ENCODE data around the gene KRIT1. TPM values are rescaled to one million over a fixed set of nuclear protein-coding genes. Genes with fewer than 3 reads are reported as not detected.
A peak's percentile ranks its signal among the peaks of the same experiment; 100 is the strongest.
"Not testable (repeated sequence)": the region's sequence is repeated elsewhere in the genome, so short reads cannot be mapped to it uniquely, and the experiment has no call there.

The KRIT1 gene
- total and polyA plus RNA-seq, 10 donors, result 13.7 to 131 (median 58.0) TPM

DNA sequence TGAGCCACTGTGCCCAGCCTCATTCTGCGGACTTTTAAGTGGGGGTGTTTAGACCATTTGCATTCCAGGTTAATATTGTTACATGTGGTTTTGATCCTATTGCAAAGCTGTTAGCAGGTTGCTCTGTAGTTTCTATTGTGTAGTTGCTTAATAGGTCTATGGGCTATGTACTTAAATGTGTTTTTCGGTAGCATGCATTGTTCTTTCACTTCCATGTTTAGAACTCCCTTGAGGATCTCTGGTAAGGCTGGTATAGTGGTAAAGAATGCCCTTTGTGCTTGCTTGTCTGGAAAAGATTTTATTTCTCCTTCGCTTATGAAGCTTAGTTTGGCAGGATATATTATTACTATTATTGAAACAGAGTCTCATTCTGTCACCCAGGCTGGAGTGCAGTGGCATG is 53.4 kb downstream of the KRIT1 start:
- H3K27ac ChIP-seq, result no peak overlapping the region
- no peaks in the 10 kb centered on the region for H3K4me1 ChIP-seq
- no peak for DNase-seq
- H3K9me3 ChIP-seq, result peaks cover 0 to 57% (median 45%) of the 10 kb centered on the region in 8 donors
- no peaks in the 10 kb centered on the region for H3K27me3 ChIP-seq (replicated peaks in 1 of 7)
- no peak overlapping the region for H3K4me3 ChIP-seq
- intact Hi-C loops (cut with DNase I; ENCODE audit: low total_unique reads), result no loop called here
- 85 to 90% (median 88%) methylated on average over 3 of the region's 3 CpGs for WGBS, 5 donors
- TF ChIP-seq POLR2AphosphoS5 (IDR thresholded peaks at IDR 0.05), result no peak
- no peak for TF ChIP-seq POLR2A (IDR thresholded peaks at IDR 0.05)
- TF ChIP-seq, protein P1, sequence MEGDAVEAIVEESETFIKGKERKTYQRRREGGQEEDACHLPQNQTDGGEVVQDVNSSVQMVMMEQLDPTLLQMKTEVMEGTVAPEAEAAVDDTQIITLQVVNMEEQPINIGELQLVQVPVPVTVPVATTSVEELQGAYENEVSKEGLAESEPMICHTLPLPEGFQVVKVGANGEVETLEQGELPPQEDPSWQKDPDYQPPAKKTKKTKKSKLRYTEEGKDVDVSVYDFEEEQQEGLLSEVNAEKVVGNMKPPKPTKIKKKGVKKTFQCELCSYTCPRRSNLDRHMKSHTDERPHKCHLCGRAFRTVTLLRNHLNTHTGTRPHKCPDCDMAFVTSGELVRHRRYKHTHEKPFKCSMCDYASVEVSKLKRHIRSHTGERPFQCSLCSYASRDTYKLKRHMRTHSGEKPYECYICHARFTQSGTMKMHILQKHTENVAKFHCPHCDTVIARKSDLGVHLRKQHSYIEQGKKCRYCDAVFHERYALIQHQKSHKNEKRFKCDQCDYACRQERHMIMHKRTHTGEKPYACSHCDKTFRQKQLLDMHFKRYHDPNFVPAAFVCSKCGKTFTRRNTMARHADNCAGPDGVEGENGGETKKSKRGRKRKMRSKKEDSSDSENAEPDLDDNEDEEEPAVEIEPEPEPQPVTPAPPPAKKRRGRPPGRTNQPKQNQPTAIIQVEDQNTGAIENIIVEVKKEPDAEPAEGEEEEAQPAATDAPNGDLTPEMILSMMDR (IDR thresholded peaks at IDR 0.05 in 8 of 11, conservative IDR thresholded peaks at IDR 0.05 in 3 of 11), result no peak
- H3K36me3 ChIP-seq, result peaks cover 0 to 35% (median 0%) of the 10 kb centered on the region in 6 donors

DNA sequence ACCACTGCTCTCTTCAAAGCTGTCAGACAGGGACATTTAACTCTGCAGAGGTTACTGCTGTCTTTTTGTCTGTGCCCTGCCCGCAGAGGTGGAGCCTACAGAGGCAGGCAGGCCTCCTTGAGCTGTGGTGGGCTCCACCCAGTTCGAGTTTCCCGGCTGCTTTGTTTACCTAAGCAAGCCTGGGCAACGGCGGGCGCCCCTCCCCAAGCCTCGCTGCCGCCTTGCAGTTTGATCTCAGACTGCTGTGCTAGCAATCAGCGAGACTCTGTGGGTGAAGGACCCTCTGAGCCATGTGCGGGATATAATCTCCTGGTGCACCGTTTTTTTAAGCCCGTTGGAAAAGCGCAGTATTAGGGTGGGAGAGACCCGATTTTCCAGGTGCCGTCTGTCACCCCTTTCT is 56.5 kb downstream of the KRIT1 start:
- H3K27me3 ChIP-seq (replicated peaks in 1 of 7); DNase-seq; H3K4me1 ChIP-seq; H3K27ac ChIP-seq; intact Hi-C loops (cut with DNase I; ENCODE audit: low total_unique reads); H3K4me3 ChIP-seq; H3K36me3 ChIP-seq: not testable (repeated sequence)
- 92 to 99% (median 95%) methylated on average over 14 to 15 of the region's 15 CpGs for WGBS, 5 donors
- H3K9me3 ChIP-seq, result peaks cover 0 to 64% (median 53%) of the 10 kb centered on the region in 8 donors

GRCh38 chr7:92184294-92184693 is 61.4 kb downstream of the KRIT1 start:
- H3K27me3 ChIP-seq (replicated peaks in 1 of 7); H3K4me3 ChIP-seq; H3K36me3 ChIP-seq; H3K4me1 ChIP-seq; DNase-seq; intact Hi-C loops (cut with DNase I; ENCODE audit: low total_unique reads); H3K27ac ChIP-seq: not testable (repeated sequence)
- H3K9me3 ChIP-seq, result peaks cover 0 to 40% (median 27%) of the 10 kb centered on the region in 8 donors
- 80 to 100% (median 89%) methylated on average over 1 of the region's 1 CpG for WGBS, 5 donors

GRCh38 chr7:92178928-92179924 is 66.5 kb downstream of the KRIT1 start, which contains the start of gene LRRD1:
Gene LRRD1, minus strand, starts transcription at chr7:92179142. Its CDS starts 13,940 bp downstream, at chr7:92165202.
- peak within 1 kb of the TSS; percentile 73 to 87 (median 80) for H3K27ac ChIP-seq
- TF ChIP-seq POLR2A (IDR thresholded peaks at IDR 0.05) (peak in 1 of 3 donors; percentile 13), POLR2AphosphoS5 (IDR thresholded peaks at IDR 0.05) (peak; percentile 78 to 90 (median 88))
- TF ChIP-seq, protein P1 (IDR thresholded peaks at IDR 0.05 in 8 of 11, conservative IDR thresholded peaks at IDR 0.05 in 3 of 11), result peak; percentile 75 to 99 (median 97)
- peaks cover 0 to 19% (median 13%) of the 10 kb centered on the region in 6 donors for H3K4me1 ChIP-seq
- WGBS, 5 donors, result 6 to 16% (median 8%) methylated on average over 40 to 60 of the region's 60 CpGs
- H3K9me3 ChIP-seq, result peaks cover 0 to 16% (median 3%) of the 10 kb centered on the region in 8 donors
- H3K4me3 ChIP-seq, result peak within 1 kb of the TSS; percentile 35 to 72 (median 42)
- intact Hi-C loops (cut with DNase I; ENCODE audit: low total_unique reads), result no loop called here
- H3K27me3 ChIP-seq (replicated peaks in 1 of 7), result peaks cover 0 to 7% (median 0%) of the 10 kb centered on the region in 7 donors
- peak; percentile 97 for DNase-seq
- no peaks in the 10 kb centered on the region for H3K36me3 ChIP-seq

GRCh38 chr7:92177362-92177761 is 68.4 kb downstream of the KRIT1 start:
- Histone ChIP-seq H3K36me3 (no peaks in the 10 kb centered on the region), H3K27me3 (replicated peaks in 1 of 7) (peaks cover 0 to 7% (median 0%) of the 10 kb centered on the region in 7 donors), H3K4me3 (no peak overlapping the region), H3K9me3 (no peaks in the 10 kb centered on the region), H3K27ac (no peak overlapping the region), H3K4me1 (peaks cover 0 to 19% (median 13%) of the 10 kb centered on the region in 6 donors)
- no peak for DNase-seq
- TF ChIP-seq POLR2AphosphoS5 (IDR thresholded peaks at IDR 0.05) (no peak), POLR2A (IDR thresholded peaks at IDR 0.05) (no peak)
- TF ChIP-seq, protein P1 (IDR thresholded peaks at IDR 0.05 in 8 of 11, conservative IDR thresholded peaks at IDR 0.05 in 3 of 11), result no peak
- intact Hi-C loops (cut with DNase I; ENCODE audit: low total_unique reads), result no loop called here

- intact Hi-C loops (cut with DNase I; ENCODE audit: low total_unique reads); H3K4me3 ChIP-seq; H3K27me3 ChIP-seq (replicated peaks in 1 of 7); H3K27ac ChIP-seq; DNase-seq; H3K36me3 ChIP-seq; H3K4me1 ChIP-seq: not testable (repeated sequence)
- 77 to 100% (median 88%) methylated on average over 2 of the region's 2 CpGs for WGBS, 5 donors
- peaks cover 0 to 16% (median 6%) of the 10 kb centered on the region in 8 donors for H3K9me3 ChIP-seq
These were observed 76.2 kb downstream of the KRIT1 start for GRCh38 chr7:92169529-92169928.

All from spleen (tissue), 11 donors.